Endothelial cell of umbilical vein (primary cell): ENCODE data around the gene FRMD4A. TPM values are rescaled to one million over a fixed set of nuclear protein-coding genes. Genes with fewer than 3 reads are reported as not detected.

Experiments used
- BruUV-seq: library from RNA; stranded (reverse); fragments of 400-500 nt; replicated peaks from 2 replicates; lab custom pipeline; 2021; lab: Mats Ljungman, UMichigan
- CTCF ChIA-PET: fragments of 300-600, 350-600 bp; sonication (Branson Sonifier 250); formaldehyde crosslinking; loops from one replicate; lab custom pipeline; 2021; ENCODE audit warnings: antibody characterized with exemption, inconsistent platforms; lab: Charles Lee
- POLR2A ChIA-PET: fragments of 300-600, 350-600 bp; sonication (Branson Sonifier 250); formaldehyde crosslinking; loops from one replicate; lab custom pipeline; 2021; ENCODE audit warnings: antibody characterized with exemption, inconsistent platforms; lab: Charles Lee
- DNase-seq: peaks from one replicate; pipeline ENCODE4 v3.0.0-alpha.2; 2011; ENCODE audit warnings: low read depth, low spot score
- FAIRE-seq: peaks from 2 replicates; lab custom pipeline; 2011; peaks lifted over from hg19 to GRCh38; lab: Jason Lieb, UNC
- H2AFZ ChIP-seq: 2 replicates; pipeline ENCODE4 v1.6.0; 2012; ENCODE audit warnings: low read depth, low read length, control low read depth, inconsistent platforms
- H3K27ac ChIP-seq: 2 replicates; pipeline ENCODE4 v1.5.1; 2011; ENCODE audit warnings: low read depth, mild to moderate bottlenecking, control low read depth, low read length, moderate library complexity; ENCODE audit not compliant: insufficient read depth
- H3K27me3 ChIP-seq, 2 experiments: 2 replicates each; pipeline versions ENCODE4 v1.6.0 to v1.6.1; 2011; ENCODE audit warnings: low read length in 2 of 2, mixed read lengths in 1 of 2; ENCODE audit not compliant: control insufficient read depth in 2 of 2, insufficient read depth in 2 of 2
- H3K36me3 ChIP-seq, 2 experiments: 2 replicates in 1 of 2; 3 replicates in 1 of 2; pipeline ENCODE4 v1.5.1; 2011; ENCODE audit warnings: low read length in 2 of 2, mild to moderate bottlenecking in 1 of 2, moderate library complexity in 1 of 2; ENCODE audit not compliant: control insufficient read depth in 2 of 2, insufficient read depth in 2 of 2; ENCODE audit errors: extremely low read depth in 1 of 2
- H3K4me1 ChIP-seq: 3 replicates; pipeline ENCODE4 v1.5.1; 2011; ENCODE audit warnings: mild to moderate bottlenecking, low read length; ENCODE audit not compliant: control insufficient read depth, insufficient read depth; ENCODE audit errors: extremely low read depth
- H3K4me2 ChIP-seq: 2 replicates; pipeline ENCODE4 v1.6.1; 2011; ENCODE audit warnings: low read length, control low read depth, mixed read lengths; ENCODE audit not compliant: insufficient read depth
- H3K4me3 ChIP-seq, 3 experiments: fragments of 200-600 bp in 1 of 3; sonication (generic), shearing (Covaris generic) in 1 of 3; replicated peaks in 1 of 3; 2 replicates each; pipeline ENCODE4 v1.5.1; 2011 to 2016; ENCODE audit warnings: control low read depth in 3 of 3, low read length in 3 of 3, mild to moderate bottlenecking in 2 of 3, inconsistent platforms in 1 of 3, low read depth in 1 of 3, moderate library complexity in 1 of 3; ENCODE audit not compliant: insufficient read depth in 1 of 3
- H3K79me2 ChIP-seq: 2 replicates; pipeline ENCODE4 v1.6.0; 2012; ENCODE audit warnings: low read length, inconsistent platforms; ENCODE audit not compliant: control insufficient read depth, insufficient read depth
- H3K9ac ChIP-seq: replicated peaks from 2 replicates; pipeline ENCODE3; 2011; ENCODE audit warnings: low read length, control low read depth; ENCODE audit not compliant: insufficient read depth; ENCODE audit errors: extremely low read depth
- H3K9me1 ChIP-seq: replicated peaks from 3 replicates; pipeline ENCODE4 v1.6.0; 2011; ENCODE audit warnings: mild to moderate bottlenecking, low read length; ENCODE audit not compliant: control insufficient read depth, insufficient read depth; ENCODE audit errors: extremely low read depth
- H3K9me3 ChIP-seq: replicated peaks from 2 replicates; pipeline ENCODE4 v1.5.1; 2012; ENCODE audit warnings: low read length, inconsistent platforms; ENCODE audit not compliant: control insufficient read depth, insufficient read depth
- H4K20me1 ChIP-seq: replicated peaks from 2 replicates; pipeline ENCODE3; 2011; ENCODE audit warnings: mild to moderate bottlenecking, low read length; ENCODE audit not compliant: control insufficient read depth, insufficient read depth; ENCODE audit errors: extremely low read depth
- FOS ChIP-seq: IDR thresholded peaks from 2 replicates; pipeline ENCODE4 v1.6.1; 2011; ENCODE audit warnings: mild to moderate bottlenecking, low read length, moderate library complexity, borderline replicate concordance; ENCODE audit not compliant: insufficient read depth
- GATA2 ChIP-seq: IDR thresholded peaks from 2 replicates; pipeline ENCODE4 v1.7.0; 2011; ENCODE audit warnings: low read depth, mild to moderate bottlenecking, moderate library complexity, mixed read lengths, low read length; ENCODE audit not compliant: insufficient read length, insufficient read depth
- POLR2A ChIP-seq: IDR thresholded peaks from 2 replicates; pipeline ENCODE4 v1.6.1; 2012; ENCODE audit warnings: low read depth, mild to moderate bottlenecking, control low read depth, low read length
- POLR2AphosphoS5 ChIP-seq: IDR thresholded peaks from 2 replicates; pipeline ENCODE4 v1.6.1; 2012; ENCODE audit warnings: low read depth, mild to moderate bottlenecking, control low read depth, low read length, moderate library complexity; ENCODE audit not compliant: insufficient read depth
- dilution Hi-C: fragments of 300-500 bp; cut with MboI; formaldehyde crosslinking; loops from one replicate; pipeline ENCODE4 v1.15.0; 2019; ENCODE audit warnings: low sequenced_read_pairs; ENCODE audit not compliant: extremely low pct_ligation_motif_present
- intact Hi-C: fragments of 100-400 bp; cut with micrococcal nuclease; formaldehyde crosslinking; loops from one replicate; pipeline ENCODE4 v1.10.0; 2022
- polyA plus RNA-seq, 4 experiments: library from polyadenylated mRNA; depleted of rRNA in 3 of 4; stranded (reverse) in 3 of 4; unstranded in 1 of 4; fragments of >200 nt; gene quantifications; 2 replicates each; pipeline versions ENCODE4 v1.2.1 to v1.2.3, GENCODE V29; 2011 to 2012; ENCODE audit warnings: missing spikeins in 1 of 4
- total RNA-seq: library from RNA; stranded (reverse); gene quantifications from 2 replicates; pipeline ENCODE4 v1.2.3, GENCODE V29; 2021
- TF ChIP-seq, protein P1 (sequence below): IDR thresholded peaks from 2 replicates; pipeline ENCODE4 v1.6.1; 2011; ENCODE audit not compliant: insufficient read depth, insufficient read length
- TF ChIP-seq, protein P2 (sequence below), 2 donors: IDR thresholded peaks; 1 replicate in 1 of 2; 2 replicates in 1 of 2; pipeline ENCODE4 v1.5.1; 2011; ENCODE audit warnings: low read length in 2 of 2, mild to moderate bottlenecking in 2 of 2, moderate library complexity in 2 of 2, control low read depth in 1 of 2, inconsistent platforms in 1 of 2, low read depth in 1 of 2; ENCODE audit not compliant: insufficient read depth in 1 of 2; ENCODE audit errors: extremely low read depth in 1 of 2

The FRMD4A gene
- total and polyA plus RNA-seq, 2 donors (not counting 3 experiments of a cell fraction or from before 2014, with no cell fraction given), result 123 to 148 TPM

GRCh38 chr10:14265709-14266108 lies 65.0 kb downstream of the FRMD4A start:
- no peaks in the 10 kb centered on the region for H3K36me3 ChIP-seq
- TF ChIP-seq POLR2A (no peak), GATA2 (no peak), FOS (no peak), POLR2AphosphoS5 (no peak)
- TF ChIP-seq, protein P1, sequence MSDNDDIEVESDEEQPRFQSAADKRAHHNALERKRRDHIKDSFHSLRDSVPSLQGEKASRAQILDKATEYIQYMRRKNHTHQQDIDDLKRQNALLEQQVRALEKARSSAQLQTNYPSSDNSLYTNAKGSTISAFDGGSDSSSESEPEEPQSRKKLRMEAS, result no peak
- TF ChIP-seq, protein P2, sequence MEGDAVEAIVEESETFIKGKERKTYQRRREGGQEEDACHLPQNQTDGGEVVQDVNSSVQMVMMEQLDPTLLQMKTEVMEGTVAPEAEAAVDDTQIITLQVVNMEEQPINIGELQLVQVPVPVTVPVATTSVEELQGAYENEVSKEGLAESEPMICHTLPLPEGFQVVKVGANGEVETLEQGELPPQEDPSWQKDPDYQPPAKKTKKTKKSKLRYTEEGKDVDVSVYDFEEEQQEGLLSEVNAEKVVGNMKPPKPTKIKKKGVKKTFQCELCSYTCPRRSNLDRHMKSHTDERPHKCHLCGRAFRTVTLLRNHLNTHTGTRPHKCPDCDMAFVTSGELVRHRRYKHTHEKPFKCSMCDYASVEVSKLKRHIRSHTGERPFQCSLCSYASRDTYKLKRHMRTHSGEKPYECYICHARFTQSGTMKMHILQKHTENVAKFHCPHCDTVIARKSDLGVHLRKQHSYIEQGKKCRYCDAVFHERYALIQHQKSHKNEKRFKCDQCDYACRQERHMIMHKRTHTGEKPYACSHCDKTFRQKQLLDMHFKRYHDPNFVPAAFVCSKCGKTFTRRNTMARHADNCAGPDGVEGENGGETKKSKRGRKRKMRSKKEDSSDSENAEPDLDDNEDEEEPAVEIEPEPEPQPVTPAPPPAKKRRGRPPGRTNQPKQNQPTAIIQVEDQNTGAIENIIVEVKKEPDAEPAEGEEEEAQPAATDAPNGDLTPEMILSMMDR (IDR thresholded peaks at IDR 0.05; ENCODE audit: extremely low read depth in 1 of 2, insufficient read depth in 1 of 2, low read depth in 1 of 2, low read length in 2 of 2), result no peak
- dilution Hi-C loops (no loop called here), intact Hi-C loops (no loop called here)
- H2AFZ ChIP-seq, result no peak overlapping the region
- H3K9me3 ChIP-seq, result no peaks in the 10 kb centered on the region
- no peaks in the 10 kb centered on the region for H3K79me2 ChIP-seq
- FAIRE-seq, result no peak
- CTCF ChIA-PET, result no interaction called here
- H3K27ac ChIP-seq, result no peak overlapping the region
- no TSS peak for BruUV-seq
- H4K20me1 ChIP-seq, result no peaks in the 10 kb centered on the region
- H3K9me1 ChIP-seq, result no peaks in the 10 kb centered on the region
- POLR2A ChIA-PET, result no interaction called here
- H3K27me3 ChIP-seq, result peaks cover 11 to 18% of the 10 kb centered on the region in 2 experiments
- H3K4me3 ChIP-seq, result no peak overlapping the region
- no peaks in the 10 kb centered on the region for H3K4me1 ChIP-seq
- H3K4me2 ChIP-seq, result no peak overlapping the region
- H3K9ac ChIP-seq, result no peak overlapping the region
- DNase-seq, result no peak
